Measurements from ENCODE around the gene RPL19.
"Not testable (repeated sequence)": the region's sequence is repeated elsewhere in the genome, so short reads cannot be mapped to it uniquely, and the experiment has no call there.

The RPL19 gene

DNA sequence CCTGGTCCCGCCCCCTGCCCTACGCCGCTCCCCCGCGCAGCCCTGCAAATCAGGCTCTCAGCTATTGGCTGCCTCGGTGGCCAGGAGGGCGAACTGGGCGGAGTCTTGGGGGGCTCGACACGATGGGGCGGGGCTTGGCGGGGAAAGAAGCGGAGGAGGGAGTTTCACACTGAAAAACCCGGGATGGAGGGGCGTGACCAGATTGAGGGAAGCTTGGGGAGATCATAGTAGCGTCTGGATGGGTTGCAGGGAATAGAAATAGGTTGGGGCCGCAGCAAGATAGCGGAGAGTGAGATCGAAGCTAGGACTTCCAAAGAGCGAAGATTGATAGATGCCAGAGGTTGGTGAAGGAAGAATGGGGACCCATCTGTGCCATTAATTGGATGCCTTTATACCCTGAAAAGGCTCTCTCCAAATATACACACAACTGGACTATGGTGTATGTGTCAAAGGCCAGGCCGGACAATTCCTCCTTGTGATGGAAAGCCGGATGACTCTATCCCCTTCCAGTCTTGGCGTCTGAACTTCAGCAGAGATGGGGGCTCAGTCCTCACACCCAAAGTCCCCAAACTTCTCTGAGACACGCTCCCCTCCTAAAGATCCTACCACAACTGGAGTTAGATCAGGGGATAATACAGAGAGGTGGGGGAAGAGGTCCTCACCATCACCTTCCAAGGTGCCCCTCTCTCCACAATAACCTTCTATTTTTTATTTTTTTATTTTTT is 26.0 kb downstream of the RPL19 start:
- DNase-seq, result peak; percentile 73

GRCh38 chr17:39227364-39227919 is 27.4 kb downstream of the RPL19 start:
- DNase-seq, result no peak

GRCh38 chr17:39229274-39229913 is 29.3 kb downstream of the RPL19 start:
- peak; percentile 56 for DNase-seq

DNA sequence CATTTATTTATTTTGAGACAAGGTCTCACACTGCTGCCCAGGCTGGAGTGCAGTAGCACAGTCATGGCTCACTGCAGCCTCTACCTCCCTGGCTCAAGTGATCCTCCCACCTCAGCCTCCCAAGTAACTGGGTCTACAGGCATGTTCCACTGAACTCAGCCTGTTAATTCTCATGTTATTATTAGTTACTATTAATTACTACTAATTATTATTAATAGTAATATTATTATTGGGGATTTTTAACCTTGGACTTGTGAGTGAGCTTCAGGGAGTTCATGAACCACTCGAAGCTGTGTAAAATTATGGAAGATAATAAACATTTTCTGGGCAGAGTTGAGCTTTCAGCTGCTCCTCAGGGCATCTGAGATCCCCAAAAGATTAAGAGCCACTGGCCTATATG is 30.3 kb downstream of the RPL19 start:
- DNase-seq, result no peak

- peak; percentile 37 for DNase-seq
Measured at GRCh38 chr17:39231091-39231561, 31.0 kb downstream of the RPL19 start.

DNA sequence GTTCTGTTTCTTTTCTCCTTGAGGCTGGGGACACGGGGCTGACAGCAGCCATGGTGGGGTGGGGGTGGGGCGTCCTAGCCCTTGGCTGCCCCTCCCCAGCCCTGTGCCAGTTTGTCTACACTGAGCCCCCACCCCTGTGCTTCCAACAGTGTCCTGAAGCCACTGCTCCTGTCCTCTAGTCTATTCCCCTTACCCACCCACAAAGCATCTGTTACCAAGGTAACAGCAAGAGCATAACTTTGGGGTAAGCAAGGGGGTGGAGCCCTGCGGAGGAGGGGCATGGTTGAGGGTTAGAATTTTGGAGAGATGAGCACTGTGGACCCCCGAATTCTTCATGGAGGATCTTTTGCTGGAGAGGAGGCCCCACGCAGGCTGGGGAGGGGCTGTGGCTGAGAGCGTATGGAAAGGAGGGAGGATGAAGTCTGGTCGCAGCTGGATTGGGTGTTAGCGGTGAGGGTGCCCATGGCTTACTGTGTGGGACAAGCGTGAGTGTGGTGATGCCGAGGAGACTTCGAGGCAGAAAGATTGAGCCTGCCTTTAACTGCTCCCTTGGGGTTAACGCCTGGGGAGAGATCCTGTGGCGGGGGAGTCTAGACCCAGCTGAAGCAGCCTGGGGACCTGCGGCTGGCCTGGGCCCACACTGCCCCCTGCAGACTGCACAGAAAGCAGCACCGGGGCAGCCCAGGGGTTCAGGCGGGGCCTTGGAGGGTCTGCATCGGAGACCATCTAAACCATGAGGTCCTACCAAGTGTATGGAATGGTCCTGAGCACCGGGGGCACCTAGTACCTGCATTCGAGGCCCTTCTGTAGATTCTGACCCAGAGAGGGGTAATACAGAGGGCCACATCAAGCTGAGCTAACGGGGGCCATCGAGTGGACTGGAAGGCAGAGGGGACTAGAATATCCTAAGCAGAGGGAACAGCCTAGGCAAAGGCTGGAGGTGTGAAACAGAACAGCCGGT is 31.8 kb downstream of the RPL19 start:
- peak; percentile 65 for DNase-seq

DNA sequence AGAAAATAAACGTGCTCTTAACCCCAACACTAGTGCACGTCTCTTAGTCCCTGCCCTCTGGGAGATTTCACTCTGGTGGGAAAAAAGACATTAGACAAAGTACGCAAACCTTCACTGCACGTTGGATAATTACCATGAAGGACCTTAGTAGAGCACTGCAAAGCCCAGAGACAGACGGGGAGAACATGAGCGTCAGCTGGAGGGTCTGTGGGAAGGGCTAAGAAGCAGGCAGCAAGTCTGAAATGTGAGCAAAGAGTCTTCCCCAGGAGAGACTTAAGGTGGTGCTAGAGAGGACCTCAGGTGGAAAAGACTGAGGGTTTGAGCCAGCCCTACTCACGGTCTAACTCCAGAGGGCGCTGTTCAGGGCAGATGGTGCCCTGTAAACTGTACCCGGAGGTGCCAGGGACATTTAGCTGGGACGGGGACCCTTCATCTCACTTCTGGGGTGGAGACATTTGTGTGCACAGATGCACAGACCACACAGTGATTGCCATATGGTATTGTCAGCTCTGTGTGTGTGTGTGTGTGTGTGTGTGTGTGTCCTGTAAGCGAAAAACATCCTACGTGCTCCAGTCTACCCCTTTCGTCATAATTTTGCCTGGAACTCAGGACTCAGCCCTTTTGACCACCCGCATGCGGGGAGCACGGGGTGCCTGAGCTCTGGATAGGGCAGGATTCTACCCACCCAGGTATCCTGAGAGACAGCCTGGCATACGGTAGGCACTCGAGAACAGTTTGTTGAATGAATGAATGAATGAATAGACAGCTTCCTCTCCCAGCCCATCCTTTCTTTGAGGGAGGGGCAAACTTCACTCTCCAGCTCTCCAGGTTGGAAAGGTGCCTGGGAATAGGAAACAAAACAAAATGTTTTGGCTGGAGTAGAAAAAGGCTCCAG is 35.7 kb downstream of the RPL19 start:
- DNase-seq, result peak; percentile 61

- no peak for DNase-seq
Measured at GRCh38 chr17:39236450-39236927, 36.4 kb downstream of the RPL19 start.

- no peak for DNase-seq
Measured at GRCh38 chr17:39236981-39237441, 36.9 kb downstream of the RPL19 start.

DNA sequence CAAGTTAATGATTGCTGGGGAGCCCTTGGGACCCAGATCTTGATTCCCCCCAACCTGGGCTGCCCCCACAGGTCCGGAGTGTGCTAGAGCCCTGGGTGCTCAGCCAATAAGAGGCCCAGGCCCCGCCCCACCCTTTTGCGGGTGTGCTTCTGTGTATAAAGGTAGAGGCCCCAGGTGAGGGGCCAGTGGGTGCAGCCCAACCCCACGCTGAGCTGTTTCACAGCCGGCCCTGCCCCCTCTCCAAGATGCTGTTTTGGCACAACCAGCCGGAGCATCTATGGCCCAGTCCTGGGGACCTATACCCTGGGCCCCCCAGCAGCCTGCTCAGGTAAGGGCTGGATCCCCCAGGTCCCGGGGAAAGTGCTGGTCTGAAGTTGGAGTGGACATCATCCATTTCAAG is 37.5 kb downstream of the RPL19 start:
- no peak for DNase-seq

- DNase-seq, result no peak
Measured at GRCh38 chr17:39238311-39238972, 38.4 kb downstream of the RPL19 start.

DNA sequence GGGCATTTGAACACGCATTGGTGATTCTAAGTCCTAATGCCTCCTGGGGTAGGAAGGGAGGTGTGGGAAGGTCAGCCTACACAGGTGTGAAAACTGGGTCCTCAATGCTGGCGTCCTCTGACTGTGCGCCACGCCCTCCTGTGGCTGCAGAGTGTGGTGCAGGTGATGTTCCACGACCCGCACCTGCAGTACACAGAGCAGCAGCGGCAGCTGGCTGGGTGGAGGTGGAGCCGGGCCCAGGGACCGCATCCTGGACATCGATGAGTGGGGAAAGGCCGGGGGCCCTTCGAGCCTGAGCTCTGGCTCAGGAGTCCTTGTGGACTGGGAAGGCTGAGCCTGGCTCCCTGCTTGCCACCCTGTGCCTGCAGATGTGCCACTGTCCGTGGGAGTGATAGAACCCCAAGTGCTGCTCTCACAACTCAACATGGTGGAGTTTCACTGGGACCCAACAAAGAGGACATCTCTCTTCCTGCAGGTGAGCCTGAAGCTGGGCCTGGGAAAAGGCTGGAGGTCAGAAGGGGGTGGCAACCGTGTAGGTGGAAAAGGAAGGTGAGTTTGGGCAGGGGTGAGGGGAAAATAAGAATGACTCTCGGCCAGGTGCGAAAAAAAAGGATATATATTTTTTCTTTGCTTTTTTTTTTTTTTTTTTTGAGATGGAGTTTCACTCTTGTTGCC is 39.7 kb downstream of the RPL19 start:
- no peak for DNase-seq

GRCh38 chr17:39240631-39241030 is 40.5 kb downstream of the RPL19 start:
- DNase-seq, result no peak

DNA sequence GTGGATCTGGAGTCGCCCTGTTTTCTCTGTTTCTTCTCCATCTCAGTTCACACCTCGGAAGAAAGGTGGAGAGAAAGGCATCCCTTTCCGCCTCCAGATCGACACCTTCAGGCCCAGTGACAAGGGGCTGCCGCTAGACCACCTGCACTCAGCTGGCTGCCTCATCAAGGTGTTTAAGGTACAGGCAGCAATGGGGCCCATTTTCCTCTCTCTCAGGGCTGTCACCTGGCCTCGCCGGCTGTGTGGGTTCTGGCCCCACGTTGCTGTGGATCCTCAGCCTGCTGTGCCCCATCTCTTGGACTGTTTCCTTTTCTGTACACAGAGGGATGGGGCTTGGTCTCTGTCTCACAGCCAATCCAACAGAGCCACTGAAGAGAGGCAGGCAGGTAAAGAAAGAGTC is 43.1 kb downstream of the RPL19 start:
- DNase-seq, result no peak

DNA sequence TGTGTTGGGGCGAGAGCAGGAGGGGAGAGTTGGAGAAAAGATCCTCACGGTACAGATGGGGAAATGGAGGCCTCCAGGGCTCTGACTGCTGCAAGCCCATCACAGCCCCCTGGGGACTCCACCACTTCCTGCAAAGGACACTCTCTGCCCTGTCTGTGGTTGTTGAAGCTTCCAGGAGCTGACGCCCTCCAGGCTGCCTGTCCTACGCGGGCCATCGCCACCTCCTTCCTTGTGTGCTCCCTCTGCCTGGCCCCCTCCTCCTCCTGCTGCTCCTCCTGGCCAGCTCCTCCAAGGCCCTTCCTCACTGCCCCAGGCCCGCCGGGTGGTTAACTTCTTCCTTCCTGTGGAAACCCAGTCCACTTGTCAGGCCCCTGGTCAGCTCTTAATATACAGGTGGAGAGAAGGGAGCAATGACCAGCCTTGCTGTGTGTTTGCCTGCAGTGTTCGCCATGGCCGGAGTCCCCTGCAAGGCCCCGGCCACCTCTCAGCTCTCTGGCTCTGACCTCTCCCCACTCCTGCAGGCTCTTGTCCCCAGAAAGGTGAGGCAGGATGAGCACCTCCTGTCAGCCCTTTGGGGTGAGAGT is 44.0 kb downstream of the RPL19 start:
- peak; percentile 39 for DNase-seq

- DNase-seq, result peak; percentile 76
Measured at GRCh38 chr17:39244600-39245570, 44.8 kb downstream of the RPL19 start.

DNA sequence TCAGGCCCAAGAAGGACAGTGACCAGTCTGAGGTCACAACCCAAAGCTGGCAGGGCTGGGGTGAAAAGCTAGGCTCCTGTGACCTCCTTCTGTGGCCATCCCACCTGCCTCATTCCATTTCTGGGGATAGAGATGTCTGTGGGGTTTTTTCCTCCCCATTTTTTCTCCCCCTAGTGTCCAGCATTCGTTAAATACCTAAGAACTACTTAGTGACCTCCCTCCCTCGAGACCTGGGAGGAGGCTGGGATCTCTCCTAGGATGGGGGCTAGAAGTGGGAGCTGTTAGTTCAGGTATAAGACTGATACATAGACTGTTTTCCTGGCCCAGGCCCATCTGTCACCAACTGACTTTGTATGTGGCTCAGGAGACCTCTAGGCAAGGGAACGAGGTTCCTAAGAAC is 46.2 kb downstream of the RPL19 start:
- DNase-seq, result no peak

DNA sequence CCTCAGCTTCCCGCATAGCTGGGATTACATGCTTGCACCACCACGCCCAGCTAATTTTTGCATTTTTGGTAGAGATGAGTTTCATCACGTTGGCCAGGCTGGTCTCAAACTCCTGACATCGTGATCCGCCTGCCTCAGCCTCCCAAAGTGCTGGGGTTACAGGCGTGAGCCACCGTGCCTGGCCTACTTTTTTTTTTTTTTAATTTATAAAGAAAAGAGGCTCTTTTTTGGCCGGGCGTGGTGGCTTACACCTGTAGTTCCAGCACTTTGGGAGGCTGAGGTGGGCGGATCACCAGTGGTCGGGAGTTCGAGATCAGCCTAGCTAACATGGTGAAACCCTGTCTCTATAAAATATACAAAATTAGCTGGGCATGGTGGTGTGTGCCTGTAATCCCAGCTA is 50.0 kb downstream of the RPL19 start:
- DNase-seq, result not testable (repeated sequence)

DNA sequence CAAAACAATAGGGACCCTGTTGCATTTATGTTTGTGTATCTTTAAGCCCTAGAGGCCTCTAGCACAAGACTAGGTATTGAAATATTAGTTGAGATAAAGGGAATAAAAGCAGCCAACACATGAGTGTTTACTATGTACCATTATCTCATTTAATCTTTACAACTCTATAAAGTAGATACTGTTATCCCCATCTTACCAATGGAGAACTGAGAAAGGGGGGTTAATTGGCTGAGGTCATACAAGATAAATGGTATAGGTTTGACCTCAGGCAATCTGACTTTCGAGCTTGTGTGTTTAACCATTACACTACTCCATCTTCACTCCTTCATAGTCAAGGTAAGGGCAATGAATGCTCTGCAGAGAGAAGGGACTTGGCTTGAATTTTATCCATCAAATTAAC is 51.9 kb downstream of the RPL19 start:
- DNase-seq, result no peak
